Measurements from ENCODE around the gene MERTK. TPM values are rescaled to one million over a fixed set of nuclear protein-coding genes. Genes with fewer than 3 reads are reported as not detected.

Gene MERTK
- total and polyA plus RNA-seq, 2 of the 13 experiments (the other 11 are each of a cell fraction or from before 2014, with no cell fraction given), result 37.3 to 44.7 TPM

- TF ChIP-seq RARA (CRISPR knock-in tag; IDR thresholded peaks at IDR 0.05) (peak; percentile 27; the same call in 1 of the 2 replicates), ZNF788 (CRISPR knock-in tag; IDR thresholded peaks at IDR 0.05; ENCODE audit: borderline replicate concordance) (no peak), ZNF264 (CRISPR knock-in tag; IDR thresholded peaks at IDR 0.05) (no peak), PRPF4 (IDR thresholded peaks at IDR 0.05; ENCODE audit: low read depth, low read length, poor library complexity, severe bottlenecking) (no peak), ZNF563 (CRISPR knock-in tag; IDR thresholded peaks at IDR 0.05) (no peak), ARID4A (CRISPR knock-in tag; IDR thresholded peaks at IDR 0.05; ENCODE audit: borderline replicate concordance) (no peak; the same call in 1 of the 2 replicates), ZNF569 (CRISPR knock-in tag; IDR thresholded peaks at IDR 0.05; ENCODE audit: borderline replicate concordance) (no peak), FOXA1 (IDR thresholded peaks at IDR 0.05) (no peak), FOXA1 (CRISPR knock-in tag; IDR thresholded peaks at IDR 0.05) (peak; percentile 17; the same call in 1 of the 2 replicates), ZNF557 (CRISPR knock-in tag; IDR thresholded peaks at IDR 0.05) (no peak), KAT7 (CRISPR knock-in tag; IDR thresholded peaks at IDR 0.05; ENCODE audit: borderline replicate concordance) (no peak), ZNF841 (CRISPR knock-in tag; IDR thresholded peaks at IDR 0.05; ENCODE audit: borderline replicate concordance) (no peak), ZBTB26 (CRISPR knock-in tag; IDR thresholded peaks at IDR 0.05; ENCODE audit: borderline replicate concordance) (no peak), ZNF746 (CRISPR knock-in tag; IDR thresholded peaks at IDR 0.05) (no peak), ZMAT3 (CRISPR knock-in tag; conservative IDR thresholded peaks at IDR 0.05) (no peak), TRIM24 (CRISPR knock-in tag; IDR thresholded peaks at IDR 0.05) (no peak), ZNF678 (CRISPR knock-in tag; IDR thresholded peaks at IDR 0.05) (no peak), HHEX (CRISPR knock-in tag; IDR thresholded peaks at IDR 0.05) (0 out of 2 replicates have a peak, but pooled peaks have one; percentile 31), ZNF383 (CRISPR knock-in tag; IDR thresholded peaks at IDR 0.05; ENCODE audit: borderline replicate concordance) (no peak), AGO2 (optimal IDR thresholded peaks at IDR 0.05; ENCODE audit: low read depth, low read length) (no peak), ZSCAN12 (CRISPR knock-in tag; IDR thresholded peaks at IDR 0.05) (no peak)
Measured at GRCh38 chr2:111995148-111995547, 96.7 kb downstream of the MERTK start (continued).
